HEK293 (cell line): Measurements from ENCODE around the gene FAM3C.

Experiments used
- FEZF1 ChIP-seq: fragments of 450-650 bp; formaldehyde crosslinking; IDR thresholded peaks from 2 replicates; pipeline ENCODE4 v1.5.1; 2016; ENCODE audit warnings: missing biosample characterization, missing genetic modification characterization
- HOXA7 ChIP-seq: sonication (generic); formaldehyde crosslinking; IDR thresholded peaks from 2 replicates; pipeline ENCODE4 v1.8.1; 2022; ENCODE audit warnings: missing genetic modification reagents, borderline replicate concordance
- IKZF3 ChIP-seq: fragments of 450-650 bp; IDR thresholded peaks from 2 replicates; pipeline ENCODE4 v1.5.0; 2018; ENCODE audit warnings: missing biosample characterization, mild to moderate bottlenecking, missing genetic modification characterization, moderate library complexity
- MEIS1 ChIP-seq: sonication (generic); formaldehyde crosslinking; IDR thresholded peaks from 2 replicates; pipeline ENCODE4 v1.8.1; 2022; ENCODE audit warnings: missing genetic modification reagents, mild to moderate bottlenecking, borderline replicate concordance
- REPIN1 ChIP-seq: fragments of 450-650 bp; formaldehyde crosslinking; IDR thresholded peaks from 2 replicates; pipeline ENCODE4 v1.5.1; 2017; ENCODE audit warnings: missing biosample characterization, missing genetic modification characterization, low read depth
- SP7 ChIP-seq: fragments of 450-650 bp; formaldehyde crosslinking; IDR thresholded peaks from 2 replicates; pipeline ENCODE4 v1.5.1; 2016; ENCODE audit warnings: missing biosample characterization, missing genetic modification characterization
- ZNF248 ChIP-seq: fragments of 450-650 bp; formaldehyde crosslinking; IDR thresholded peaks from 2 replicates; pipeline ENCODE4 v1.5.1; 2017; ENCODE audit warnings: missing biosample characterization, missing genetic modification characterization
- ZNF335 ChIP-seq: fragments of 450-650 bp; formaldehyde crosslinking; conservative IDR thresholded peaks from 2 replicates; pipeline ENCODE4 v1.5.1; 2016; ENCODE audit warnings: missing biosample characterization, missing genetic modification characterization
- TF ChIP-seq, protein P1 (sequence below): fragments of 450-650 bp; formaldehyde crosslinking; IDR thresholded peaks from 2 replicates; pipeline ENCODE4 v1.5.1; 2017; ENCODE audit warnings: missing biosample characterization, missing genetic modification characterization

The FAM3C gene

DNA sequence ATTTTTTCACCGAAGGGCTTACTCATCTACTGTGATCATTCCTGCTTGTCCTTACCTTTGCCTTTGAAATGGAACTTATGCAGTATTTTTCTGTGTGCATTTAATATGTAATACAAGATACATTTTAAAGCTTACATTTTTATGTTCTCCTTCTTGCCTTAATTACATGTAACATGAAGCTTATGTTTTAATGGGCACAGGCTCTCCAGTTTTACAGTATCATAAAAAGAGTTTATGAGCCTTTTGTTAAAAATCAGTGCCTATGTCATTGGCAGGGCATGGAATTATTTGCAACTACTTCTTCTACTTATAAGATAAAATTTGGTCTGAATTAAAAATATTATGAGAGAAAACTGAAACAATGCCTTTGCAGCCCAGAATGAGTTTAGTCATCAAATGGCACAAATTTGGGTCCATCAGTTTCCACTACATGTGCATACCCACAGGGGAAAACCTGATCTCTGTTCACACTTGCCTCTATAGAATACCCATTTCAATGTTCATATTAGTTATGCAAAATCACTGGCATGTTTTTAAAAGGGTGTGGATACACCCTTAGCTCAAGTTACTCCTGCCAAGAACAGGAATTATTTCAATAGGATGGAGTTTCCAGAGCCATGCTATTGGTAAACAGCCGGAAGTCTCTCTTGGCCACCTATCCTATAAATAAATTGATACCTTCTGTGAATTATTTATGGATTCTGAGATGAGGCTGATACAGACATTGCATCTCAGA lies 95.3 kb downstream of the FAM3C start (continued):
- TF ChIP-seq, protein P1, sequence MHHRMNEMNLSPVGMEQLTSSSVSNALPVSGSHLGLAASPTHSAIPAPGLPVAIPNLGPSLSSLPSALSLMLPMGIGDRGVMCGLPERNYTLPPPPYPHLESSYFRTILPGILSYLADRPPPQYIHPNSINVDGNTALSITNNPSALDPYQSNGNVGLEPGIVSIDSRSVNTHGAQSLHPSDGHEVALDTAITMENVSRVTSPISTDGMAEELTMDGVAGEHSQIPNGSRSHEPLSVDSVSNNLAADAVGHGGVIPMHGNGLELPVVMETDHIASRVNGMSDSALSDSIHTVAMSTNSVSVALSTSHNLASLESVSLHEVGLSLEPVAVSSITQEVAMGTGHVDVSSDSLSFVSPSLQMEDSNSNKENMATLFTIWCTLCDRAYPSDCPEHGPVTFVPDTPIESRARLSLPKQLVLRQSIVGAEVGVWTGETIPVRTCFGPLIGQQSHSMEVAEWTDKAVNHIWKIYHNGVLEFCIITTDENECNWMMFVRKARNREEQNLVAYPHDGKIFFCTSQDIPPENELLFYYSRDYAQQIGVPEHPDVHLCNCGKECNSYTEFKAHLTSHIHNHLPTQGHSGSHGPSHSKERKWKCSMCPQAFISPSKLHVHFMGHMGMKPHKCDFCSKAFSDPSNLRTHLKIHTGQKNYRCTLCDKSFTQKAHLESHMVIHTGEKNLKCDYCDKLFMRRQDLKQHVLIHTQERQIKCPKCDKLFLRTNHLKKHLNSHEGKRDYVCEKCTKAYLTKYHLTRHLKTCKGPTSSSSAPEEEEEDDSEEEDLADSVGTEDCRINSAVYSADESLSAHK (tag by site-specific recombination): peak; percentile 63; the same call in 1 of the 2 replicates
- 0 out of 2 replicates have a peak, but pooled peaks have one; percentile 41 for TF ChIP-seq SP7 (tag by site-specific recombination)
- no peak for TF ChIP-seq REPIN1 (tag by site-specific recombination)
- TF ChIP-seq MEIS1 (CRISPR knock-in tag): no peak
- TF ChIP-seq IKZF3 (tag by site-specific recombination): 0 out of 2 replicates have a peak, but pooled peaks have one; percentile 28
- TF ChIP-seq ZNF248 (tag by site-specific recombination): no peak
- TF ChIP-seq HOXA7 (CRISPR knock-in tag): no peak
- TF ChIP-seq FEZF1: peak; percentile 53
- no peak for TF ChIP-seq ZNF335 (tag by site-specific recombination)
